ENCODE measurements around the gene ASPG. TPM values are rescaled to one million over a fixed set of nuclear protein-coding genes. Genes with fewer than 3 reads are reported as not detected.
"Not testable (repeated sequence)": the region's sequence is repeated elsewhere in the genome, so short reads cannot be mapped to it uniquely, and the experiment has no call there.

ASPG gene
- total RNA-seq, 1 experiment from 2014 or later, result not detected

GRCh38 chr14:104147346-104148125 is 62.0 kb downstream of the ASPG start:
- Histone ChIP-seq H3K27ac (no peak overlapping the region), H3K27me3 (replicated peaks) (peaks cover 24% of the 10 kb centered on the region), H3K36me3 (no peaks in the 10 kb centered on the region), H3K9me3 (replicated peaks) (no peaks in the 10 kb centered on the region), H3K4me3 (no peak overlapping the region), H3K4me1 (replicated peaks) (no peaks in the 10 kb centered on the region)
- no peak for DNase-seq (ENCODE audit: low read depth in 1 of 2, low spot score in 2 of 2)

GRCh38 chr14:104148433-104149277 is 63.2 kb downstream of the ASPG start:
- Histone ChIP-seq H3K27ac (no peak overlapping the region), H3K4me3 (no peak overlapping the region), H3K27me3 (replicated peaks) (peaks cover 15% of the 10 kb centered on the region), H3K9me3 (replicated peaks) (no peaks in the 10 kb centered on the region), H3K4me1 (replicated peaks) (no peaks in the 10 kb centered on the region), H3K36me3 (no peaks in the 10 kb centered on the region)
- no peak for DNase-seq (ENCODE audit: low read depth in 1 of 2, low spot score in 2 of 2)

GRCh38 chr14:104149278-104149595 is 63.7 kb downstream of the ASPG start:
- H3K4me1 ChIP-seq (replicated peaks), result no peaks in the 10 kb centered on the region

GRCh38 chr14:104149617-104150135 is 64.2 kb downstream of the ASPG start:
- Histone ChIP-seq H3K4me3 (no peak overlapping the region), H3K27me3 (replicated peaks) (peaks cover 5% of the 10 kb centered on the region), H3K36me3 (no peaks in the 10 kb centered on the region), H3K27ac (no peak overlapping the region), H3K9me3 (replicated peaks) (no peaks in the 10 kb centered on the region), H3K4me1 (replicated peaks) (no peaks in the 10 kb centered on the region)
- DNase-seq (ENCODE audit: low read depth in 1 of 2, low spot score in 2 of 2), result no peak

More at GRCh38 chr14:104149278-104149595, 63.7 kb downstream of the ASPG start:
- H3K4me3 ChIP-seq, result no peak overlapping the region
- H3K27me3 ChIP-seq (replicated peaks), result peaks cover 9% of the 10 kb centered on the region
- no peaks in the 10 kb centered on the region for H3K9me3 ChIP-seq (replicated peaks)
- no peaks in the 10 kb centered on the region for H3K36me3 ChIP-seq
- no peak for DNase-seq (ENCODE audit: low read depth in 1 of 2, low spot score in 2 of 2)
- no peak overlapping the region for H3K27ac ChIP-seq

- H3K27ac ChIP-seq, result no peak overlapping the region
- H3K4me3 ChIP-seq, result no peak overlapping the region
- no peaks in the 10 kb centered on the region; the same call in 1 of the 2 replicates for H3K27me3 ChIP-seq (replicated peaks)
- no peaks in the 10 kb centered on the region for H3K36me3 ChIP-seq
- no peak for DNase-seq (ENCODE audit: low read depth in 1 of 2, low spot score in 2 of 2)
- H3K9me3 ChIP-seq (replicated peaks), result no peaks in the 10 kb centered on the region
- H3K4me1 ChIP-seq (replicated peaks), result no peaks in the 10 kb centered on the region
These were observed 64.9 kb downstream of the ASPG start for GRCh38 chr14:104150136-104151025.

- Histone ChIP-seq H3K27ac (no peak overlapping the region), H3K9me3 (replicated peaks) (no peaks in the 10 kb centered on the region), H3K4me3 (no peak overlapping the region), H3K27me3 (replicated peaks) (no peaks in the 10 kb centered on the region; the same call in 1 of the 2 replicates), H3K36me3 (no peaks in the 10 kb centered on the region), H3K4me1 (replicated peaks) (no peaks in the 10 kb centered on the region)
- DNase-seq (ENCODE audit: low read depth in 1 of 2, low spot score in 2 of 2), result no peak
These were observed 65.5 kb downstream of the ASPG start for GRCh38 chr14:104151026-104151381.

- no peak for DNase-seq (ENCODE audit: low read depth in 1 of 2, low spot score in 2 of 2)
- H3K27me3 ChIP-seq (replicated peaks), result no peaks in the 10 kb centered on the region; the same call in 1 of the 2 replicates
- H3K36me3 ChIP-seq, result no peaks in the 10 kb centered on the region
- H3K4me1 ChIP-seq (replicated peaks), result no peaks in the 10 kb centered on the region
- H3K27ac ChIP-seq, result no peak overlapping the region
- H3K9me3 ChIP-seq (replicated peaks), result no peaks in the 10 kb centered on the region
- H3K4me3 ChIP-seq, result no peak overlapping the region
These were observed 66.2 kb downstream of the ASPG start for GRCh38 chr14:104151566-104152245.

GRCh38 chr14:104152246-104152575 is 66.7 kb downstream of the ASPG start:
- H3K27ac ChIP-seq, result no peak overlapping the region
- H3K9me3 ChIP-seq (replicated peaks), result no peaks in the 10 kb centered on the region
- no peaks in the 10 kb centered on the region for H3K4me1 ChIP-seq (replicated peaks)
- H3K27me3 ChIP-seq (replicated peaks), result no peaks in the 10 kb centered on the region; the same call in 1 of the 2 replicates
- DNase-seq (ENCODE audit: low read depth in 1 of 2, low spot score in 2 of 2), result no peak
- no peaks in the 10 kb centered on the region for H3K36me3 ChIP-seq
- H3K4me3 ChIP-seq, result no peak overlapping the region

GRCh38 chr14:104152686-104153393 is 67.3 kb downstream of the ASPG start:
- Histone ChIP-seq H3K9me3 (replicated peaks) (no peaks in the 10 kb centered on the region), H3K4me1 (replicated peaks) (no peaks in the 10 kb centered on the region), H3K27me3 (replicated peaks) (no peaks in the 10 kb centered on the region), H3K36me3 (no peaks in the 10 kb centered on the region), H3K4me3 (no peak overlapping the region), H3K27ac (no peak overlapping the region)
- no peak for DNase-seq (ENCODE audit: low read depth in 1 of 2, low spot score in 2 of 2)

- not testable (repeated sequence) for H3K27ac ChIP-seq; H3K4me3 ChIP-seq; H3K4me1 ChIP-seq (replicated peaks); H3K36me3 ChIP-seq; H3K9me3 ChIP-seq (replicated peaks); DNase-seq (ENCODE audit: low read depth in 1 of 2, low spot score in 2 of 2); H3K27me3 ChIP-seq (replicated peaks)
These were observed 67.9 kb downstream of the ASPG start for GRCh38 chr14:104153394-104153755.

GRCh38 chr14:104154246-104154645 is 68.7 kb downstream of the ASPG start:
- Histone ChIP-seq H3K9me3 (replicated peaks) (no peaks in the 10 kb centered on the region), H3K4me3 (no peak overlapping the region), H3K4me1 (replicated peaks) (no peaks in the 10 kb centered on the region), H3K36me3 (no peaks in the 10 kb centered on the region), H3K27ac (no peak overlapping the region), H3K27me3 (replicated peaks) (no peaks in the 10 kb centered on the region)
- DNase-seq (ENCODE audit: low read depth in 1 of 2, low spot score in 2 of 2), result no peak

GRCh38 chr14:104155513-104155912 is 70.0 kb downstream of the ASPG start:
- Histone ChIP-seq H3K9me3 (replicated peaks) (no peaks in the 10 kb centered on the region), H3K4me1 (replicated peaks) (no peaks in the 10 kb centered on the region), H3K4me3 (no peak overlapping the region), H3K27me3 (replicated peaks) (no peaks in the 10 kb centered on the region), H3K36me3 (no peaks in the 10 kb centered on the region), H3K27ac (no peak overlapping the region)
- no peak for DNase-seq (ENCODE audit: low read depth in 1 of 2, low spot score in 2 of 2)

GRCh38 chr14:104156142-104156541 is 70.6 kb downstream of the ASPG start:
- H3K4me3 ChIP-seq, result no peak overlapping the region
- no peak for DNase-seq (ENCODE audit: low read depth in 1 of 2, low spot score in 2 of 2)
- H3K4me1 ChIP-seq (replicated peaks), result no peaks in the 10 kb centered on the region
- H3K27me3 ChIP-seq (replicated peaks), result no peaks in the 10 kb centered on the region
- no peak overlapping the region for H3K27ac ChIP-seq
- no peaks in the 10 kb centered on the region for H3K36me3 ChIP-seq
- no peaks in the 10 kb centered on the region for H3K9me3 ChIP-seq (replicated peaks)

Data from SJSA1 (cell line).